BLaER1 treated with 17β-estradiol and CSF1 and Interleukin-3, amounts not matched to agents 10 nM and 100 nM (cell line): ENCODE results near the gene DACT3.

Experiments
- H3K27ac ChIP-seq, 11 experiments: shearing (Covaris generic); formaldehyde crosslinking; 2 replicates each; pipeline ENCODE4 v1.8.1; 2022
- H3K27me3 ChIP-seq, 11 experiments: shearing (Covaris generic); formaldehyde crosslinking; 2 replicates each; pipeline ENCODE4 v1.8.1; 2022
- H3K36me3 ChIP-seq, 11 experiments: shearing (Covaris generic); formaldehyde crosslinking; 2 replicates each; pipeline ENCODE4 v1.8.1; 2022
- H3K4me1 ChIP-seq, 10 experiments: shearing (Covaris generic); formaldehyde crosslinking; 2 replicates each; pipeline ENCODE4 v1.8.1; 2022
- H3K4me2 ChIP-seq, 11 experiments: shearing (Covaris generic); formaldehyde crosslinking; 2 replicates each; pipeline ENCODE4 v1.8.1; 2022
- H3K4me3 ChIP-seq, 10 experiments: shearing (Covaris generic); formaldehyde crosslinking; 2 replicates each; pipeline ENCODE4 v1.8.1; 2022
- H3K9ac ChIP-seq, 11 experiments: shearing (Covaris generic); formaldehyde crosslinking; 2 replicates each; pipeline ENCODE4 v1.8.1; 2022
- H3K9me3 ChIP-seq, 11 experiments: shearing (Covaris generic); formaldehyde crosslinking; replicated peaks in 1 of 11; 2 replicates each; pipeline ENCODE4 v1.8.1; 2022
- H4K20me1 ChIP-seq, 11 experiments: shearing (Covaris generic); formaldehyde crosslinking; 2 replicates each; pipeline ENCODE4 v1.8.1; 2022
- Cebpa-rat ChIP-seq, 11 experiments: shearing (Covaris generic); IDR thresholded peaks; 2 replicates each; pipeline ENCODE4 v1.8.1; 2022

DACT3 gene

DNA sequence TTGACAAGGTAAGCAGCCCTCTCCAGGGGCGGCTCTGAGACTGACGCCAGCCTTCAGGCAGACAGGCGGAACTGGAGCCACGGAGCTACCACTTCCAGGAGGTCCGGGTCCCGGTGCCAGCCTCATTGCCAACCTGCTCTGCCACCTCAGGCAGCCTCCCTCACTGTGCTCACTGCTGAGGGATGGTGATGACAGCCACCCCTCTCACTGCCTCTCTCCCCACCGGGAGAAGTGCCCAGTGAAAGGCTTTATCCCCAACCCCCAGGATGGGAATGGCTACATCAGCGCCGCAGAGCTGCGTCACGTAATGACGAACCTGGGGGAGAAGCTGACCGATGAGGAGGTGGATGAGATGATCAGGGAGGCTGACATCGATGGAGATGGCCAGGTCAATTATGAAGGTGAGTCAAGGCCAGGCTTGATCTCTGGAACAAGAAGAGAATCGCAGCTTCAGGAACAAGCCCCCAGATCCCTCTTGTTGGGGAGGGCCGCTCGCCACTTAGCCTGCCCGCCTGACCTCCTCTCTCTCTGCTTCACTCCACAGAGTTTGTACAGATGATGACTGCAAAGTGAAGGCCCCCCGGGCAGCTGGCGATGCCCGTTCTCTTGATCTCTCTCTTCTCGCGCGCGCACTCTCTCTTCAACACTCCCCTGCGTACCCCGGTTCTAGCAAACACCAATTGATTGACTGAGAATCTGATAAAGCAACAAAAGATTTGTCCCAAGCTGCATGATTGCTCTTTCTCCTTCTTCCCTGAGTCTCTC lies 52.2 kb downstream of the DACT3 start:
- Histone ChIP-seq H3K4me2 (peak overlapping the region in 6 of 11 experiments; percentile 24 to 63 (median 49); a peak in 7 of 22 replicates), H3K9ac (no peak overlapping the region), H3K27me3 (peaks cover 0 to 56% (median 4%) of the 10 kb centered on the region in 11 experiments; a peak in 11 of 22 replicates), H3K4me1 (peaks cover 62 to 83% (median 66%) of the 10 kb centered on the region in 10 experiments), H3K4me3 (no peak overlapping the region), H3K27ac (no peak overlapping the region), H4K20me1 (peaks cover 80 to 94% (median 88%) of the 10 kb centered on the region in 11 experiments), H3K36me3 (peaks cover 52 to 63% (median 57%) of the 10 kb centered on the region in 11 experiments), H3K9me3 (no peaks in the 10 kb centered on the region)
- no peak for TF ChIP-seq Cebpa-rat (IDR thresholded peaks at IDR 0.05)

DNA sequence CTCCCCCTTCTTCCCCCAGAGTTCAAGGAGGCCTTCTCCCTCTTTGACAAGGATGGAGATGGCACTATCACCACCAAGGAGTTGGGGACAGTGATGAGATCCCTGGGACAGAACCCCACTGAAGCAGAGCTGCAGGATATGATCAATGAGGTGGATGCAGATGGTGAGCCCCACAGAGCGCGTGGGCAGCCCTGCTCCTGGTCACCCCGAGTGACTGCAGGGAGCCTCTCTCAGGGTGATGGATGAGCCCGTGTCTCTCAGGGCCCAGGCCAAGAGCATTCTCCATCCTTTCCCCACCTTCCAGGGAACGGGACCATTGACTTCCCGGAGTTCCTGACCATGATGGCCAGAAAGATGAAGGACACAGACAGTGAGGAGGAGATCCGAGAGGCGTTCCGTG lies 52.8 kb downstream of the DACT3 start:
- Histone ChIP-seq H3K4me3 (no peak overlapping the region), H3K27ac (no peak overlapping the region), H3K4me2 (no peak overlapping the region), H3K36me3 (peaks cover 52 to 63% (median 57%) of the 10 kb centered on the region in 11 experiments), H4K20me1 (peaks cover 86 to 96% (median 94%) of the 10 kb centered on the region in 11 experiments), H3K9ac (0 out of 22 replicates have a peak overlapping the region, but pooled peaks of 2 of the 11 experiments have one; percentile 12 to 14), H3K9me3 (no peaks in the 10 kb centered on the region), H3K4me1 (peaks cover 68 to 87% (median 72%) of the 10 kb centered on the region in 10 experiments), H3K27me3 (peaks cover 0 to 52% (median 4%) of the 10 kb centered on the region in 11 experiments; a peak in 11 of 22 replicates)
- TF ChIP-seq Cebpa-rat (IDR thresholded peaks at IDR 0.05) = no peak

DNA sequence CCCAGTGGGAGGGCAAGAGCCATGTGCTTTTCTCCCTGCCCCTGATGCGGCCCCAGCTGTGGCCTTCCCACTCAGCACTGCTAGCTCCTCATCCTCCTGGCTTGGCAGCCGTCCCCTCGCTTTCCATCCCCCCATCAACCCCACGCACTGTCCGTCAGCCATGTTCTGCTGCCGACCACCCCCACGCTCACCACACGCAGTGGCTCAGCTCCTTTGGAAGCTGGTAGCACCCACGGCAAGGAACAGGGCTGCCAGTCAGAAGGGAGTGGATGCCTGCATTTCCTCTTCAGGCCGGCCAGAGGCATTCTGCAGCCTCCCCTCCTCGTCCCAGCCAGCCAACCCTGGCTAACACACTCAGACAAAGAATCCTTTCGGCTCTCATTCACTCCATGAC lies 53.5 kb downstream of the DACT3 start:
- Histone ChIP-seq H3K36me3 (peaks cover 52 to 63% (median 57%) of the 10 kb centered on the region in 11 experiments), H3K4me2 (peak overlapping the region in 7 of 11 experiments; percentile 6 to 44 (median 41); a peak in 9 of 22 replicates), H3K4me3 (no peak overlapping the region), H3K9ac (peak overlapping the region in 1 of 11 experiments; percentile 12; a peak in 1 of 22 replicates), H4K20me1 (peaks cover 93 to 100% (median 99%) of the 10 kb centered on the region in 11 experiments), H3K27ac (no peak overlapping the region), H3K9me3 (no peaks in the 10 kb centered on the region), H3K27me3 (peaks cover 0 to 49% (median 4%) of the 10 kb centered on the region in 11 experiments; a peak in 11 of 22 replicates), H3K4me1 (peaks cover 71 to 88% (median 74%) of the 10 kb centered on the region in 10 experiments)
- no peak for TF ChIP-seq Cebpa-rat (IDR thresholded peaks at IDR 0.05)

DNA sequence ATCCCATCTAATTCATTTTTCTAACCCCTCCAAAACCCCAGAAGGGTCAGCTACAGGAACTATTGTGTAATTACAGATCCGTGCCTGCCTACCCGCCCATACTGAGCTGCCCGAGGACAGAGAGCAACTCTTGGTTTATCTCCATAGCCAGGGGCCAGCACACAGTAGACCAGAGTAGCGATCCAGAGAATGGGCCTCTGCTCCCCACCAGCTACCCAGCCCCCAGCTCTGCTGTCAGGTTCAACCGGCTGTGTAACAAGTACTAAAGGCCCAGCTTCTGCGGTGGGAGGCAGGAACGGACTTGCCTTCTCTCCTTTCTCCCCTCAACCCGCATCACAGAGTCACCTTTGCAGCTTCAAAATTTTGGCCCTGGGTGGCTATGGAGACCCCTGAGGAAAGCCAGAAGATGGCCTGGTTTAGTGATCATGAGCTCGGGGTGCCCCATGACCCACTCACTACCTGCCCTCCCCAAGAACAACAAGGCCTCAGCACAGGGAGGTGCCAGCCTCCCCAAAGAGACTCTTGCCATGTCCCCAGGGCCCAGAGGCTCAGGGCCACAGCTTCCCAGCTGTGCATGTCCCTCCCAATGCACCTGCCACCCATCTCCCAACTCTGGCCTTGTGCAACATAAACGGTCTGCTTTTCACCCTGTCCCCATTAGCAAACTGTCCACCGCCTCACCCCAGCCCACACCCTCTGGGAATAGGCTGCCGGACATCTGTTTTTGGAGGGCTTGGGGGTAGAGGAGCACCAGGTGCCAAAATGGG lies 54.1 kb downstream of the DACT3 start:
- peaks cover 0 to 43% (median 4%) of the 10 kb centered on the region in 11 experiments; a peak in 11 of 22 replicates for H3K27me3 ChIP-seq
- no peak overlapping the region for H3K27ac ChIP-seq
- peaks cover 52 to 63% (median 57%) of the 10 kb centered on the region in 11 experiments for H3K36me3 ChIP-seq
- H3K9ac ChIP-seq = peak overlapping the region in 3 of 11 experiments; percentile 9 to 25 (median 15); a peak in 2 of 22 replicates
- peaks cover 95 to 99% (median 98%) of the 10 kb centered on the region in 11 experiments for H4K20me1 ChIP-seq
- no peaks in the 10 kb centered on the region for H3K9me3 ChIP-seq
- peak overlapping the region in 9 of 11 experiments; percentile 6 to 44 (median 38); a peak in 11 of 22 replicates for H3K4me2 ChIP-seq
- no peak overlapping the region for H3K4me3 ChIP-seq
- TF ChIP-seq Cebpa-rat (IDR thresholded peaks at IDR 0.05) = no peak
- peaks cover 66 to 85% (median 72%) of the 10 kb centered on the region in 10 experiments for H3K4me1 ChIP-seq

DNA sequence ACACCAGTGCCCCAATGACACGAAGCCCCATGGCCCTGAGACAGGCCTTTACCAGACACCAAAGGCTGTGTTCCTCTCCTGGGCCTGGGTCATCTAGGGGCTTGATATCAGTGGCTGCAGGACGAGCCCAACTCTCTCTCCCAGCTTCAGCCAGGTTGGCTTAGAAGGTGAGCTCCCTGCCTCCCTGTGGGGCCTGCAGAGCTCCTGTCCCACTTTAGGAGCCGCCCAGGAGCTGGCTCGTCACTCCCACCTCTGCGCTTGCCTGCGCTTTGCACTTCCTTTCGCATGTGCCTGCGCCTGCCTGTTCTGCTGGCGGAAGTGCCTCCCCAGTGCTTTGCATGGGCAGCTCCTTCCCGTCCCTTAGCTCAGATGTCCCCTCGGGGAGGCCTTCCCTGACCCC lies 55.0 kb downstream of the DACT3 start:
- H4K20me1 ChIP-seq = peaks cover 86 to 91% (median 90%) of the 10 kb centered on the region in 11 experiments
- TF ChIP-seq Cebpa-rat (IDR thresholded peaks at IDR 0.05) = no peak
- peaks cover 52 to 63% (median 57%) of the 10 kb centered on the region in 11 experiments for H3K36me3 ChIP-seq
- no peak overlapping the region for H3K27ac ChIP-seq
- peak overlapping the region in 6 of 11 experiments; percentile 0 to 39 (median 15); a peak in 4 of 22 replicates for H3K9ac ChIP-seq
- H3K9me3 ChIP-seq = no peaks in the 10 kb centered on the region
- H3K4me3 ChIP-seq = no peak overlapping the region
- H3K4me2 ChIP-seq = peak overlapping the region in 9 of 11 experiments; percentile 3 to 100 (median 41); a peak in 17 of 22 replicates
- H3K27me3 ChIP-seq = peaks cover 0 to 42% (median 4%) of the 10 kb centered on the region in 11 experiments; a peak in 11 of 22 replicates
- peaks cover 58 to 77% (median 64%) of the 10 kb centered on the region in 10 experiments for H3K4me1 ChIP-seq

DNA sequence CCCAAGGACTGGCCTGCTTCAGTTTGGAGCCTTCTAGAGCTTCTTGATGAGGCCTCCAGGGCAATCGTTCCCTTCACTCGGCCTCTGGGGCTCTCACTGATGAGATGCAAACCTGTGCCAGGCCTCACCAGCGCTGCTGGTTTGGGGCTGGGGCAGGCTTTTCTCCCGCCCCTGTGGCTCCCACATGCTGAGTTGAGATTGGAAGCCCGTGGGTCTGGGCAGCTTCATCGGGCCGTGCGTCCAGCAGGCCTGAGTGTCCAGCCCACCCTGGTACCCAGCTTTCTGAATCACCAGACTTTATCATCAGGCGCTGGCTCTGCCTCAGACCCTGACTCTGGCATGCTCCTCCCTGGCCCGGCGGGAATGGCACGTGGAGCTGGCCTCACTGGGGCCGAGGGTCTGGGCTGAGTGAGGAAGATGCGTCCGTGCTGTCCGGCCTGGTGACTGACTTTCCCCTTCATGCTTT lies 55.6 kb downstream of the DACT3 start:
- no peak for TF ChIP-seq Cebpa-rat (IDR thresholded peaks at IDR 0.05)
- peaks cover 80 to 84% (median 83%) of the 10 kb centered on the region in 11 experiments for H4K20me1 ChIP-seq
- H3K36me3 ChIP-seq = peaks cover 52 to 62% (median 55%) of the 10 kb centered on the region in 11 experiments
- peak overlapping the region in 7 of 11 experiments; percentile 3 to 100 (median 43); a peak in 8 of 22 replicates for H3K4me2 ChIP-seq
- H3K27ac ChIP-seq = no peak overlapping the region
- H3K27me3 ChIP-seq = peaks cover 0 to 42% (median 4%) of the 10 kb centered on the region in 11 experiments; a peak in 11 of 22 replicates
- H3K9ac ChIP-seq = peak overlapping the region in 6 of 11 experiments; percentile 0 to 39 (median 14); a peak in 4 of 22 replicates
- no peaks in the 10 kb centered on the region for H3K9me3 ChIP-seq
- H3K4me3 ChIP-seq = no peak overlapping the region
- peaks cover 52 to 70% (median 58%) of the 10 kb centered on the region in 10 experiments for H3K4me1 ChIP-seq

DNA sequence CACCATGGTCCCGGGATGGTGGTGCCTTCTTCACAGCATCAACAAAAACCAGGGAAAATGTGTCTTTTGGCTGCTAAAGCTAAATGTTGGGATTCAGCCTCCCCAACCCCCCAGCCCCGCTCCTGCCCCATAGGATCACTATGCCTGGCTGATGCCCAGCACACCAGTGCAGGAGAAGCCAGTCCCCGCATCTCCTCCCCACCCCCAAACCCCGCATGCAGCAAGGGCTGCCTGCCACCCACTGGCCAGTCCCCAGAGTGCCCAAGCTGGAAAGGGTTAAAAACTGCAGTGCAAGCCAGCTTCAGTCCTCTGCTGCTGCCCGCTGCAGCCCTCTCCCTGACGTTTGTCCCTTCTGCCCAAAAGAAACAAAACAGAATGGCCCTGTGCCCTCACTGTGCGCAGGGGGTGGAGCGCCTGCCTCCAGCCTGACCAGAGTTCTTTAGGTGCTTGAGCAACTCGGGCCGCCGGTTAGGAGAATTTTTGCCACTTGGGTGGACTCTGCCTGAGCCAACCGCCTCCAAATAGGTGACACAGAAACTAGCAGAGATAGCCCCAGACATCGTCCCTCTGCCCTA lies 56.1 kb downstream of the DACT3 start:
- Histone ChIP-seq H3K4me2 (peak overlapping the region in 7 of 11 experiments; percentile 95 to 100 (median 99); a peak in 12 of 22 replicates), H4K20me1 (peaks cover 76 to 80% (median 79%) of the 10 kb centered on the region in 11 experiments), H3K9me3 (peaks cover 0 to 3% (median under 1%) of the 10 kb centered on the region in 11 experiments; a peak in 11 of 22 replicates), H3K4me1 (peaks cover 52 to 71% (median 58%) of the 10 kb centered on the region in 10 experiments), H3K27ac (no peak overlapping the region), H3K4me3 (no peak overlapping the region), H3K27me3 (peaks cover 0 to 42% (median 2%) of the 10 kb centered on the region in 11 experiments; a peak in 11 of 22 replicates), H3K9ac (peak overlapping the region in 4 of 11 experiments; percentile 7 to 39 (median 14); a peak in 2 of 22 replicates), H3K36me3 (peaks cover 49 to 59% (median 51%) of the 10 kb centered on the region in 11 experiments)
- no peak for TF ChIP-seq Cebpa-rat (IDR thresholded peaks at IDR 0.05)
